Smooth muscle cell (in vitro differentiated cells): ENCODE results near the gene ENAH. TPM values are rescaled to one million over a fixed set of nuclear protein-coding genes. Genes with fewer than 3 reads are reported as not detected.

ENCODE experiments used
- DNase-seq: peaks from one replicate; lab custom pipeline; 2025; ENCODE audit not compliant: unreplicated experiment; lab: John Stamatoyannopoulos, UW
- H2AFZ ChIP-seq: fragments of 200-600 bp; sonication (generic); 2 replicates; pipeline ENCODE4 v1.6.0; 2016; ENCODE audit warnings: antibody characterized with exemption, low read depth, mild to moderate bottlenecking
- H3F3A ChIP-seq: fragments of 200-600 bp; sonication (generic); 2 replicates; pipeline ENCODE4 v1.6.0; 2017; ENCODE audit warnings: antibody characterized with exemption, low read depth
- H3K27ac ChIP-seq: fragments of 200-600 bp; sonication (generic); 2 replicates; pipeline ENCODE4 v1.5.1; 2016; ENCODE audit warnings: low read depth, mild to moderate bottlenecking
- H3K27me3 ChIP-seq: fragments of 200-600 bp; sonication (generic); 2 replicates; pipeline ENCODE4 v1.6.1; 2016; ENCODE audit warnings: low read depth, mild to moderate bottlenecking
- H3K36me3 ChIP-seq: fragments of 200-600 bp; sonication (generic); 2 replicates; pipeline ENCODE4 v1.5.1; 2016; ENCODE audit warnings: low read depth
- H3K4me1 ChIP-seq: fragments of 200-600 bp; sonication (generic); 2 replicates; pipeline ENCODE4 v1.5.1; 2016; ENCODE audit warnings: low read depth
- H3K4me2 ChIP-seq: fragments of 200-600 bp; sonication (generic); 2 replicates; pipeline ENCODE4 v1.6.0; 2016; ENCODE audit warnings: mild to moderate bottlenecking
- H3K4me3 ChIP-seq: fragments of 200-600 bp; sonication (generic); 2 replicates; pipeline ENCODE4 v1.5.1; 2016; ENCODE audit warnings: mild to moderate bottlenecking
- H3K79me2 ChIP-seq: fragments of 200-600 bp; sonication (generic); 2 replicates; pipeline ENCODE4 v1.6.0; 2016; ENCODE audit warnings: low read depth, mild to moderate bottlenecking
- H3K9ac ChIP-seq: fragments of 200-600 bp; sonication (generic); 2 replicates; pipeline ENCODE4 v1.6.0; 2016; ENCODE audit warnings: low read depth
- H3K9me3 ChIP-seq: fragments of 200-600 bp; sonication (generic); replicated peaks from 2 replicates; pipeline ENCODE4 v1.5.1; 2016; ENCODE audit warnings: low read depth
- H4K20me1 ChIP-seq: fragments of 200-600 bp; sonication (generic); 2 replicates; pipeline ENCODE4 v1.6.0; 2016; ENCODE audit warnings: low read depth
- WGBS: methylation state at CpG from one replicate; pipeline ENCODE4 v1.1.7; 2016; ENCODE audit warnings: low lambda C conversion rate; 5-methylcytosine and 5-hydroxymethylcytosine counted together
- polyA plus RNA-seq: library from polyadenylated mRNA; unstranded; fragments of >200 nt; fragmentation: Nextera tagmentation; extraction: Ambion mirVana; gene quantifications from 2 replicates; pipeline ENCODE4 v1.2.1, GENCODE V29; 2016
- total RNA-seq: library from RNA; depleted of rRNA; stranded (reverse); fragments of >200 nt; gene quantifications from 2 replicates; pipeline ENCODE4 v1.2.3, GENCODE V29; 2014
- TF ChIP-seq, protein P1 (sequence below): fragments of 200-600 bp; sonication (generic); IDR thresholded peaks from 2 replicates; pipeline ENCODE4 v1.5.1; 2017; ENCODE audit warnings: borderline replicate concordance, mild to moderate bottlenecking, antibody characterized with exemption; ENCODE audit not compliant: insufficient read depth, poor library complexity, severe bottlenecking

The ENAH gene
- total and polyA plus RNA-seq, 2 experiments from 2014 or later: 39.3 to 147 TPM

DNA sequence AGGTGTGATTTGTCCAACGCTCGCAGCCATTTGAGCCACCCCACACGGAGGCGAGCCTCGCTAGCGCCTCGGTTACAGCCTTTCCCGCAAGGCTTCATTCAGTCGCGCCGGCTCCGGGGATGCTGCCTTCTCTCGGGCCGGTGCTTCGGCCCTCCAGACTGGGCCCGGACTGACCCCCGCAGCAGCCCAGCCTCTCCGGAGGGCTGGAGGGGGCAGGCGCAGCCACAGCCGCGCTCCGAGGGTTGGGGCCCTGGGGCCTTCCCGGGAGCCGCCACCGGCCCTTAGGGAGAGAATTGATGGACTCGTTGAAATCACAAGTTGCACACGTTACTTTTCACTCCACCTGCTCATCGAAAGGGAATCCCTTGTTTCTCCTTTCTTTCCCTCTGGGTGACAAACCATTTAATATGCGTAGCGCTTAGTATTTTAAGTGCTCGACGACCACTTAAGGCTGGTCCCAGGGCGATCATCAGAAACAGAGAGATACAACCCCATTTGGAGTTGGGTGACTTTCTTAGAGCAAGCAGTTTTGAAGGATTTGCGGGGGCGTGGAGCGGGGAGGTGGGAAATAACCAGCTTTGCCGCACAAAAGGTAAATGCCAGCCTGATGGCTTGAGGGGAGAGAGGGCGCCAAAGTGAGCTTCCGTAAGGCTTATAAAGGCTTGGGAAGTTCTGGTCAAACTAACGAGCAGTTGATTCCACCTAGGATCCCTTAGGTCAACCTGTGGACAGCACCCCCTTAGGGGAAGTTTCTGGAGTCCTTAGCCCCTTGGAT, 24.6 kb upstream of the ENAH start:
- Histone ChIP-seq H3K9ac (no peak overlapping the region), H3K4me2 (peak overlapping the region; percentile 78)
- WGBS: 25% methylated on average over 40 of the region's 40 CpGs

DNA sequence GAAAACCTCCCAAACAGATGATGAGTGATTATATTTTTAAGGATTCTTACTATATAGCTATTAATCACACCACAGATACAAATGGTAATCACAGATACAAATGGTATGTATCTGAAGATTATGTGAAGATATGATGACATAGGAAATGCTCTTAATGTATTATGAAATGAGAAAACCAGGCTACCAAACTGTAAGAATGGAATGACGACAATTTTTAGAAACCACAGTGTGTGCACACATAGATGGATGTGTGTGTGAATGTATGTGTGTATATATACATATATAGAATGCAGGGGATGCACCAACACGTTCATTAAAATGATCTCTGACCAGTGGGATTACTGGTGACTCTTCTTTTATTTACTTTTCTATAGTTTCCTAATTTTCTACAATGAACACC, 21.5 kb upstream of the ENAH start:
- Histone ChIP-seq H3K9ac (no peak overlapping the region), H4K20me1 (no peaks in the 10 kb centered on the region), H3K9me3 (no peaks in the 10 kb centered on the region), H3F3A (no peaks in the 10 kb centered on the region), H2AFZ (no peak overlapping the region), H3K27ac (no peak overlapping the region), H3K4me1 (peaks cover 9% of the 10 kb centered on the region), H3K79me2 (no peaks in the 10 kb centered on the region), H3K4me3 (no peak overlapping the region), H3K4me2 (no peak overlapping the region), H3K27me3 (peaks cover 12% of the 10 kb centered on the region), H3K36me3 (no peaks in the 10 kb centered on the region)
- 72% methylated on average over 2 of the region's 2 CpGs for WGBS
- DNase-seq: no peak
- TF ChIP-seq, protein P1, sequence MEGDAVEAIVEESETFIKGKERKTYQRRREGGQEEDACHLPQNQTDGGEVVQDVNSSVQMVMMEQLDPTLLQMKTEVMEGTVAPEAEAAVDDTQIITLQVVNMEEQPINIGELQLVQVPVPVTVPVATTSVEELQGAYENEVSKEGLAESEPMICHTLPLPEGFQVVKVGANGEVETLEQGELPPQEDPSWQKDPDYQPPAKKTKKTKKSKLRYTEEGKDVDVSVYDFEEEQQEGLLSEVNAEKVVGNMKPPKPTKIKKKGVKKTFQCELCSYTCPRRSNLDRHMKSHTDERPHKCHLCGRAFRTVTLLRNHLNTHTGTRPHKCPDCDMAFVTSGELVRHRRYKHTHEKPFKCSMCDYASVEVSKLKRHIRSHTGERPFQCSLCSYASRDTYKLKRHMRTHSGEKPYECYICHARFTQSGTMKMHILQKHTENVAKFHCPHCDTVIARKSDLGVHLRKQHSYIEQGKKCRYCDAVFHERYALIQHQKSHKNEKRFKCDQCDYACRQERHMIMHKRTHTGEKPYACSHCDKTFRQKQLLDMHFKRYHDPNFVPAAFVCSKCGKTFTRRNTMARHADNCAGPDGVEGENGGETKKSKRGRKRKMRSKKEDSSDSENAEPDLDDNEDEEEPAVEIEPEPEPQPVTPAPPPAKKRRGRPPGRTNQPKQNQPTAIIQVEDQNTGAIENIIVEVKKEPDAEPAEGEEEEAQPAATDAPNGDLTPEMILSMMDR: no peak

More for the DNA sequence above, 24.6 kb upstream of the ENAH start:
- Histone ChIP-seq H3K27ac (no peak overlapping the region), H3F3A (no peaks in the 10 kb centered on the region), H3K27me3 (peaks cover 12% of the 10 kb centered on the region), H3K4me1 (peaks cover 9% of the 10 kb centered on the region), H3K4me3 (peak overlapping the region; percentile 29), H4K20me1 (no peaks in the 10 kb centered on the region), H3K79me2 (no peaks in the 10 kb centered on the region), H2AFZ (peak overlapping the region; percentile 9), H3K36me3 (no peaks in the 10 kb centered on the region), H3K9me3 (no peaks in the 10 kb centered on the region)
- TF ChIP-seq, protein P1: no peak
- no peak for DNase-seq

DNA sequence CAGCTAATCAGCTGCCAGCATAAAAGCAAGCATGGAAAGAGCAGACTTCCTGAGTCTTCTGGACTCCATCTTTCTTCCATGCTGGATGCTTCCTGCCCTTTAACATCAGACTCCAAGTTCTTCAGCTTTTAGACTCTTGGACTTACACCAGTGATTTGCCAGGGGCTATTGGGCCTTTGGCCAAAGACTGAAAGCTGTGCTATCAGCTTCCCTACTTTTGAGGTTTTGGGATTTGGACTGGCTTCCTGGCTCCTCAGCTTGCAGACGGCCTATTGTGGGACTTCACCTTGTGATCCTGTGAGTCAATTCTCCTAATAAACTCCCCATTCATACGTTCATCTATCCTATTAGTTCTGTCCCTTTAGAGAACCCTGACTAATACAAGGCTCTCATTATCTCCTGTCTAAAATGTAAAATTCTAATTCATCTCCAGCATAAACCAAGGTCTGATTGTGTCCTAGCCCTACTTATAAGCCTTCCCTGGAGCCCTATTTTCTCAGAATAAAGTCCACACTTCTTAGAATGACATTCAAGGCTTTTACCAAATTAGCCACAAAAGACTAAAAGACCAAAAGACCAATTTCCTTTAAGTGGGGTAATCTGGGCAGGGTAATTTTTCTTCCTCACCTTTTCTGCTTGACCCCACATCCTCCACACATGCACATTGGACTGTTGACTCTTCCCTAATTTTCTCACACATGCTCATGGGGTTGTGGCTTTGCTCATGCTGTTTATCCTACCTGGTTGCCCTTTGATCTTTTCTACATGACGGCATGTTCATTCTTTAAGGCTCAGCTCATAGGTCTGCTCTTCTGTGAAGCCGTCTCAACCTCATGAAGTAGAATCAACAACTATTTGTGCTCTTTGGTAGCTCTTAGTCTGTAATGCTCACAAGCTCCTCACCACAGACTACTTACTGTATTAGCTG, 18.1 kb upstream of the ENAH start:
- Histone ChIP-seq H3K27ac (peak overlapping the region; percentile 61), H3K36me3 (no peaks in the 10 kb centered on the region), H3K4me1 (no peaks in the 10 kb centered on the region), H2AFZ (no peak overlapping the region), H4K20me1 (no peaks in the 10 kb centered on the region), H3K79me2 (no peaks in the 10 kb centered on the region), H3F3A (no peaks in the 10 kb centered on the region), H3K9ac (no peak overlapping the region), H3K9me3 (no peaks in the 10 kb centered on the region), H3K4me2 (no peak overlapping the region), H3K4me3 (no peak overlapping the region), H3K27me3 (no peaks in the 10 kb centered on the region)
- 62% methylated on average over 4 of the region's 4 CpGs for WGBS
- TF ChIP-seq, protein P1: no peak
- DNase-seq: no peak
